ENCODE data around the gene PUSL1. TPM values are rescaled to one million over a fixed set of nuclear protein-coding genes. Genes with fewer than 3 reads are reported as not detected.

Gene PUSL1
- total and polyA plus RNA-seq, 2 of the 13 experiments (the other 11 are each of a cell fraction or from before 2014, with no cell fraction given) = 8.3 to 22.2 TPM

DNA sequence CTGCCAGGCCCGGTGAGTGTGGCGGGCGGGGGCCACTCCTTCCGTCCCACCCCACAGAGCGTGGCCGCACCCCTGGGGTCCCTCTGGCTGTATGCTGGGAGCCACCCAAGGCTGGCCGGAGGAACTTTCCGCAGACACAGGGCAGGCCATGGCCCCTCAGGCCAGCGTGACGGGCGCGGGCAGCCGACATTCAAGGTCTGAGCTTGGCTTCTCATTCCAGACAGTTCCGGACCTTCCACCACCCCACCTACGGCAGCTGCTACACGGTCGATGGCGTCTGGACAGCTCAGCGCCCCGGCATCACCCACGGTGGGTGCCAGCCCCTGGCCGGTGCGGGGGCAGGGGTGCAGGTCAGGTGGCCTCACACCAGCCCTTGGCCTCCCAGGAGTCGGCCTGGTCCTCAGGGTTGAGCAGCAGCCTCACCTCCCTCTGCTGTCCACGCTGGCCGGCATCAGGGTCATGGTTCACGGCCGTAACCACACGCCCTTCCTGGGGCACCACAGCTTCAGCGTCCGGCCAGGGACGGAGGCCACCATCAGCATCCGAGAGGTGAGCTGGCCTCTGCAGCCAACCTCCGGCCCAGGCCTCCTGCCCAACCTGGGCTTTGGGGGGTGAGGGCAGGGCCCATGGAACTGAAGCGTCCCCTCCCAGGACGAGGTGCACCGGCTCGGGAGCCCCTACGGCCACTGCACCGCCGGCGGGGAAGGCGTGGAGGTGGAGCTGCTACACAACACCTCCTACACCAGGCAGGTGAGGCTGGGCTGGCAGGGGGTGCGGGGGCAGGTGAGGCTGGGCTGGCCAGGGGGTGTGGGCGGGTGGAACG is 20.9 kb upstream of the PUSL1 start (continued):
- TF ChIP-seq DZIP1 (CRISPR knock-in tag; IDR thresholded peaks at IDR 0.05) (no peak), ZNF841 (CRISPR knock-in tag; IDR thresholded peaks at IDR 0.05; ENCODE audit: borderline replicate concordance) (no peak), IRX3 (CRISPR knock-in tag; IDR thresholded peaks at IDR 0.05; ENCODE audit: borderline replicate concordance, low read depth) (no peak), ZSCAN25 (CRISPR knock-in tag; IDR thresholded peaks at IDR 0.05) (peak; percentile 82), FIP1L1 (IDR thresholded peaks at IDR 0.05; ENCODE audit: borderline replicate concordance, insufficient read depth, low read depth, low read length) (no peak), KLF15 (CRISPR knock-in tag; IDR thresholded peaks at IDR 0.05; ENCODE audit: borderline replicate concordance) (no peak), ZNF737 (CRISPR knock-in tag; IDR thresholded peaks at IDR 0.05; ENCODE audit: borderline replicate concordance) (no peak), ZNF407 (CRISPR knock-in tag; IDR thresholded peaks at IDR 0.05; ENCODE audit: not compliant biosample characterization) (peak; percentile 37), AGO1 (IDR thresholded peaks at IDR 0.05; ENCODE audit: low read depth, low read length, poor library complexity, severe bottlenecking) (no peak)
- TF ChIP-seq, protein P1, sequence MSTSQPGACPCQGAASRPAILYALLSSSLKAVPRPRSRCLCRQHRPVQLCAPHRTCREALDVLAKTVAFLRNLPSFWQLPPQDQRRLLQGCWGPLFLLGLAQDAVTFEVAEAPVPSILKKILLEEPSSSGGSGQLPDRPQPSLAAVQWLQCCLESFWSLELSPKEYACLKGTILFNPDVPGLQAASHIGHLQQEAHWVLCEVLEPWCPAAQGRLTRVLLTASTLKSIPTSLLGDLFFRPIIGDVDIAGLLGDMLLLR (CRISPR knock-in tag; IDR thresholded peaks at IDR 0.05) = no peak
- TF ChIP-seq, protein P2, sequence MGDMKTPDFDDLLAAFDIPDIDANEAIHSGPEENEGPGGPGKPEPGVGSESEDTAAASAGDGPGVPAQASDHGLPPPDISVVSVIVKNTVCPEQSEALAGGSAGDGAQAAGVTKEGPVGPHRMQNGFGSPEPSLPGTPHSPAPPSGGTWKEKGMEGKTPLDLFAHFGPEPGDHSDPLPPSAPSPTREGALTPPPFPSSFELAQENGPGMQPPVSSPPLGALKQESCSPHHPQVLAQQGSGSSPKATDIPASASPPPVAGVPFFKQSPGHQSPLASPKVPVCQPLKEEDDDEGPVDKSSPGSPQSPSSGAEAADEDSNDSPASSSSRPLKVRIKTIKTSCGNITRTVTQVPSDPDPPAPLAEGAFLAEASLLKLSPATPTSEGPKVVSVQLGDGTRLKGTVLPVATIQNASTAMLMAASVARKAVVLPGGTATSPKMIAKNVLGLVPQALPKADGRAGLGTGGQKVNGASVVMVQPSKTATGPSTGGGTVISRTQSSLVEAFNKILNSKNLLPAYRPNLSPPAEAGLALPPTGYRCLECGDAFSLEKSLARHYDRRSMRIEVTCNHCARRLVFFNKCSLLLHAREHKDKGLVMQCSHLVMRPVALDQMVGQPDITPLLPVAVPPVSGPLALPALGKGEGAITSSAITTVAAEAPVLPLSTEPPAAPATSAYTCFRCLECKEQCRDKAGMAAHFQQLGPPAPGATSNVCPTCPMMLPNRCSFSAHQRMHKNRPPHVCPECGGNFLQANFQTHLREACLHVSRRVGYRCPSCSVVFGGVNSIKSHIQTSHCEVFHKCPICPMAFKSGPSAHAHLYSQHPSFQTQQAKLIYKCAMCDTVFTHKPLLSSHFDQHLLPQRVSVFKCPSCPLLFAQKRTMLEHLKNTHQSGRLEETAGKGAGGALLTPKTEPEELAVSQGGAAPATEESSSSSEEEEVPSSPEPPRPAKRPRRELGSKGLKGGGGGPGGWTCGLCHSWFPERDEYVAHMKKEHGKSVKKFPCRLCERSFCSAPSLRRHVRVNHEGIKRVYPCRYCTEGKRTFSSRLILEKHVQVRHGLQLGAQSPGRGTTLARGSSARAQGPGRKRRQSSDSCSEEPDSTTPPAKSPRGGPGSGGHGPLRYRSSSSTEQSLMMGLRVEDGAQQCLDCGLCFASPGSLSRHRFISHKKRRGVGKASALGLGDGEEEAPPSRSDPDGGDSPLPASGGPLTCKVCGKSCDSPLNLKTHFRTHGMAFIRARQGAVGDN (CRISPR knock-in tag; IDR thresholded peaks at IDR 0.05) = peak; percentile 98

All from HepG2 (cell line).